Measurements from ENCODE around the gene USH2A.

Gene USH2A

DNA sequence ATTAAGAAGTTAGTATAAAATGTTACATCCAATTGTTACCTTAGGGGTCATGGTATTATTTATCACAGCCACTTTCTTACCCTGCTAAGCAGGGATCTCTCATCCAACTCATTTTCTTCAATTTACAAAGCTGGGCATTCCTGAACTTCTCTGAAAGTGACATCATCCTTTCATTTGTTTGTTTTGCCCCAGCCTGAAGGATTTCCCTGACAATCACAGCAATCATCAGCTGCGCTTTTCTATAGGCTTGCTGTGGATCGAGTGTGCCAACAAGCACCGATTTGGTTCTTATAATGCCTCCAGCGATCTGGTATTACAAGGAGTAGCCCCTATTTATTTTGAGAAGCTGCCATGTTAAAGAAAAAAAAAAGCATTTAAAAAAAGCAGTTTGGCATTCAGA is 240.2 kb downstream of the USH2A start:
- TF ChIP-seq, protein P1, sequence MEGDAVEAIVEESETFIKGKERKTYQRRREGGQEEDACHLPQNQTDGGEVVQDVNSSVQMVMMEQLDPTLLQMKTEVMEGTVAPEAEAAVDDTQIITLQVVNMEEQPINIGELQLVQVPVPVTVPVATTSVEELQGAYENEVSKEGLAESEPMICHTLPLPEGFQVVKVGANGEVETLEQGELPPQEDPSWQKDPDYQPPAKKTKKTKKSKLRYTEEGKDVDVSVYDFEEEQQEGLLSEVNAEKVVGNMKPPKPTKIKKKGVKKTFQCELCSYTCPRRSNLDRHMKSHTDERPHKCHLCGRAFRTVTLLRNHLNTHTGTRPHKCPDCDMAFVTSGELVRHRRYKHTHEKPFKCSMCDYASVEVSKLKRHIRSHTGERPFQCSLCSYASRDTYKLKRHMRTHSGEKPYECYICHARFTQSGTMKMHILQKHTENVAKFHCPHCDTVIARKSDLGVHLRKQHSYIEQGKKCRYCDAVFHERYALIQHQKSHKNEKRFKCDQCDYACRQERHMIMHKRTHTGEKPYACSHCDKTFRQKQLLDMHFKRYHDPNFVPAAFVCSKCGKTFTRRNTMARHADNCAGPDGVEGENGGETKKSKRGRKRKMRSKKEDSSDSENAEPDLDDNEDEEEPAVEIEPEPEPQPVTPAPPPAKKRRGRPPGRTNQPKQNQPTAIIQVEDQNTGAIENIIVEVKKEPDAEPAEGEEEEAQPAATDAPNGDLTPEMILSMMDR (IDR thresholded peaks at IDR 0.05), result no peak

DNA sequence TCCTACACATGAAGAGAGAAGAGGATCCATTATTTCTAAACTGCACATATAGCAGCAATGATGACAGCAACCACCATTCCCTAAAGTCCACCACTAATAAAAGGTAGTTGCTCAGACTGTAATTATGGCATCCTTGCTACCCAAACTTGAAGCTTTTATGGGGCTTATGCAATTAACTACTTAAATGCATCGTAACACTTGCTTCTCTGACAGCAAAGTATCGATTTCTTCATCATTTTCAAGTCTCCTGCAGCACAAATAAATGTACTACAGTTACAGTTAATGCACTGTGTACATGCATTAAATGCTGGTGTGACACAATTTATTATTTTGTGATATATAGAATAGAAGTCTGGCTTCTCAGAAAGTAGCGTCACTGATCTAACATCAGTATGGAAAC is 241.7 kb downstream of the USH2A start:
- TF ChIP-seq, protein P1 (IDR thresholded peaks at IDR 0.05), result no peak

DNA sequence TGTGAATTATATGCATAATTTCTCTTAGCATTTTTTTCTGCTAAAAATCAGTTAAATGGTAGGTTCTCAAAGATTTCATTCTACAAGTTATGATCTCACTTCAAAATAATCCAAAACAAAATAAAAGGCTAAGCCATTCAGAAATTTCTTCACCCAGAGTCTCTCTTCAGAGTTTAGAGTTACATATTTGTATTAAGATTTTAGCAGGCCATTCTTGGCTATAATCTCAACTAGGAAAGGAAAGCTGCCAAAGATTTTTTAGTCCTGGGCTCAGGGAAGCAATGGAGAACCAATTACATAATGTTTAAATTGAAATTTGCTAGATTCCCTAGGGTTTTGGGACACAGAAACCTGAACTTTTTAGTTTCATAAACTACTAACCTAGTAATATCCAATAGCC is 245.0 kb downstream of the USH2A start:
- TF ChIP-seq, protein P1 (IDR thresholded peaks at IDR 0.05), result no peak

DNA sequence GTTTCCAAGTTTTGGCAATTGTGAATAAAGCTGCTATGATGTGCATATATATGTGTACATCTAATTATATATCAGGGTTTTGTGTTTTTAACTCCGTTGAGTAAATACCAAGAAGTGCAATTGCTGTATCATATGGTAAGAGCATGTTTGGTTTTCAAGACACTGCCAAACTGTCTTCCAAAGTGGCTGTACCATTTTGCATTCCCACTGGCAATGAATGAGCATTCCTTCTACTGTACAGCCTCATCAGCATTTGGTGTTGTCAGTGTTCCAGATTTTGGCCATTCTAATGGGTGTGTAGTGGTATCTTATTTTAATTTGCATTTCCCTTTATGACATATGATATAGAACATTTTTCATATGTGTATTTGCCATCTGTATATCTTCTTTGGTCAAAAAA is 246.3 kb downstream of the USH2A start:
- TF ChIP-seq, protein P1 (IDR thresholded peaks at IDR 0.05), result no peak

DNA sequence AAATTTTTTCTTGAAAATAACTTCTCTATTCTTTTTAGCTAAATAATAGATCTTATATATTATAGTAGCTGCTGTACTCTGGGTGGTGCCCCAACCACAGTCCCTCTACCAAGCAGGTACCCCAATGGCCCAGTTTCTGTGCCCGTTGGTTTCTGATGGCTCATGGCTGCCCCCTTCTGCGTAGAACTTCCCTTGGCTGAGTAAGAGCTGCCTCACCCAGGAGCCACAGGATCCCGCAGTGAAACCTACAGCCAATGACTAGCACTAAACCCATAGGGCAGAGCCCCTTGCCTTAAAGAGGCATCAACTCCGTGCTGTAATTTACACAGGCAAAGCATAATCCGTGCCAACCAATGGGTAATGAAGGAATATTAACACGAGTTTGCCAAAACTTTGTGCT is 247.5 kb downstream of the USH2A start:
- TF ChIP-seq, protein P1 (IDR thresholded peaks at IDR 0.05), result no peak

DNA sequence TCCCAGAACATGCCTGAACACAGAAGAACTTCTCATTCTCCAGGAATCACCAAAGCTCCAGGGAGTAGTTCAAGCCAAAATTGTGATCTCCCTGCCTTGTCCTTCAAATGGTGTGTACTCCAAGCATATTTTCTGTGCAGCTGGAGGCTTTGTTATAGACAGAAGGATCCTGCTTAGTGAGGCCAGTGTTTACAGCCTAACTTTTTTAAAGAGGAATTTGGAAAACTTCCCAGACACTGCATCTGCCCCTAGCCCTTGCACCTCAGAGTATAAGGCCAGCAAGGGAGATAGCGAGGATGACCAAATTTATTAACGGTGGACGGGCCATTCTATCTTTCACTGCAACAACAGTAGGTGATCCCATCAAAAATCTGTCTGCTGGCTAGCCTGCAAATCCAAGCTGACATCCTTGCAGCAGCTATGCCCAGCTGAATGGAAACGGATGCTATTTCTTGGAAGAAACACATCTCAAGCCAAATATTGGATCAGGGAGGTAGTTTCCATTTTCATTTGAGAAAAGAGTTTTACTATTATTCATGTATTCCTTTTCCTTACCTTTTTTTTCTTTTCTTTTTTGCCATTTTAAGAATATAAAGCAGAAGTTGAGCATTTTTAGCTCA is 249.8 kb downstream of the USH2A start:
- TF ChIP-seq, protein P1 (IDR thresholded peaks at IDR 0.05), result no peak

DNA sequence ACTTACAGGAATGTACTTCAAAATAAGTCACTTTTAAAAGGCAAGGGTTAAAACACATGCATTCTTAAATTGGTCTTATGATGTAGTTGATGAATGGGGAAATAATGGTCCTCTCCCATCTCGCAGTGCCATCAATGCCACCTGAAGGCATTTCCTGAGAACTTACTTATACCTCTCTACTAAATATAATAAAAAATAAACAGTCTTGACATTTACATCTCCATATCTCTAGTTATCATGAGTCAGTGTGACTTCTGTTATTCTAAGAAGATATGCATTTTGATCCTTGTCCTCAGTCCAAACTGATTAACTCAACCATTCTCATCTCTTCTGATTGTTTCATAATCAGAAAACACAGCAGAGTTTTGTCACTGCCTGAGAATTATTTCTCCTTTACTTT is 253.9 kb downstream of the USH2A start:
- TF ChIP-seq, protein P1 (IDR thresholded peaks at IDR 0.05), result no peak

DNA sequence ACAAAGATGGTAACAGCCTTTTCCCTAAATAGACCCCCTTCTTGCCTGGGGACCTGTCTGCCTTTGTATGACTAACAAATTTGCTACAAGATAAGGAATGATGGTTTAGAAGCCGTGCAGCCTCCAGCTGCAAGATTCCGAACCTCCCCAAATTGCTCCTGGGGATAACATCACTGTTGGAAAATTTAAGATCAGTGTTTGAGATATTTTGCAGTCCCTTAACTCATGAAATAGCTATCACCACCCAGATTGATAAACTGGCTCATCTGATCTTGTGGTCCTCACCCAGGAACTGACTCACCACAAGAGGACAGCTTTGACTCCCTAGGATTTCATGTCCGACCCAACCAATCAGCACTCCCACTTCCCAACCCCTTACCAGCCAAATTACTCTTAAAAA is 254.7 kb downstream of the USH2A start:
- TF ChIP-seq, protein P1 (IDR thresholded peaks at IDR 0.05), result no peak

Measured in LNCAP (cell line).